Peyer's patch (tissue), 4 donors: ENCODE measurements around the gene LONP2.

Experiments
- CTCF ChIP-seq, 6 experiments: fragments of 450-650 bp in 4 of 6; fragments of 200-600 bp in 2 of 6; sonication (generic) in 1 of 6; IDR thresholded peaks; one replicate each; pipeline ENCODE4 v1.5.1; 2017 to 2019; ENCODE audit warnings: antibody characterized with exemption in 6 of 6, mild to moderate bottlenecking in 3 of 6, moderate library complexity in 1 of 6
- POLR2A ChIP-seq, 2 donors: fragments of 450-650 bp; IDR thresholded peaks; one replicate each; pipeline ENCODE4 v1.5.1; 2017; ENCODE audit warnings: antibody characterized with exemption in 2 of 2, mild to moderate bottlenecking in 2 of 2, moderate library complexity in 2 of 2

- TF ChIP-seq POLR2A (IDR thresholded peaks at IDR 0.05) = no peak
- TF ChIP-seq CTCF (IDR thresholded peaks at IDR 0.05) = no peak
Observed at GRCh38 chr16:48295488-48296281, 51.6 kb downstream of the LONP2 start.
